Epithelial cell of esophagus (primary cell): ENCODE measurements around the gene DCD.

Experiments used
- DNase-seq: peaks from one replicate; pipeline ENCODE4 v3.0.0; 2010; ENCODE audit warnings: low read depth
- H3K4me3 ChIP-seq: 2 replicates; pipeline ENCODE4 v1.5.1; 2011; ENCODE audit warnings: mild to moderate bottlenecking, low read length, control low read depth
- CTCF ChIP-seq: IDR thresholded peaks from 2 replicates; pipeline ENCODE4 v1.5.1; 2011; ENCODE audit warnings: low read depth, mild to moderate bottlenecking, low read length, control low read depth, inconsistent platforms; ENCODE audit not compliant: insufficient read depth; ENCODE audit errors: missing control alignments

Gene DCD

GRCh38 chr12:54624315-54625279, 23.6 kb downstream of the DCD start:
- TF ChIP-seq CTCF = no peak
- DNase-seq = no peak
- no peak overlapping the region for H3K4me3 ChIP-seq

DNA sequence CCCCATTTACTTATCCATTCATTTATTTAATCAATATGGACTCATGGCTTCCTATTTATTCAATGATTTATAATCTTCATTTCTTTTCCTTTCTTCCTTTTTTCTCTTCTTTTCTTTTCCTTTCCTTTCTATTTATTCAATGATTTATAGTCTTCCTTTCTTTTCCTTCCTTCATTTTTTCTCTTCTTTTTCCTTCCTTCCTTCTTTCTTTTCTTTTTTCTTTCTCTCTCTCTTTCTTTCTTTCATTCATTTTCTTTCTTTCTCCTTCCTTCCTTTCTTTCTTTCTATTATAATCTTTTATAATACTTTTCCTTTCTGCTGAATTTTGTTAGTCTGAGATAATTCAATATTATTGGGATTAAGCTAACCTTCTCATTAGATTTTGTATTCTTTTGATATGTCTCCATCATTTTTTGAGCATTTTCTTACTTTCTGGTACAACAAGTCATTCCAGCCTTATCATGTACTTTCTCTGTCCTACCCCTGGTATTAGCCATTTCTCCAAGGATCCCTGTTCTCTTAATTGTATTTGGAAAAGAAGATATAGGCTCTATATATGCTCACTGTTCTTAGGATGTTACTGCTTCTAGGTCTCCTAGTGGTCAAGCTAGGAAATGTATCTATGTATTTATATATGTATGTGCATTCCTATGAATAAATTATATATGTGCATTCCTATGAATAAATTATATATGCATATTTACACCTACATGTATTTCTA, 25.5 kb downstream of the DCD start:
- peak; percentile 37 for TF ChIP-seq CTCF
- H3K4me3 ChIP-seq = no peak overlapping the region
- peak; percentile 35 for DNase-seq

DNA sequence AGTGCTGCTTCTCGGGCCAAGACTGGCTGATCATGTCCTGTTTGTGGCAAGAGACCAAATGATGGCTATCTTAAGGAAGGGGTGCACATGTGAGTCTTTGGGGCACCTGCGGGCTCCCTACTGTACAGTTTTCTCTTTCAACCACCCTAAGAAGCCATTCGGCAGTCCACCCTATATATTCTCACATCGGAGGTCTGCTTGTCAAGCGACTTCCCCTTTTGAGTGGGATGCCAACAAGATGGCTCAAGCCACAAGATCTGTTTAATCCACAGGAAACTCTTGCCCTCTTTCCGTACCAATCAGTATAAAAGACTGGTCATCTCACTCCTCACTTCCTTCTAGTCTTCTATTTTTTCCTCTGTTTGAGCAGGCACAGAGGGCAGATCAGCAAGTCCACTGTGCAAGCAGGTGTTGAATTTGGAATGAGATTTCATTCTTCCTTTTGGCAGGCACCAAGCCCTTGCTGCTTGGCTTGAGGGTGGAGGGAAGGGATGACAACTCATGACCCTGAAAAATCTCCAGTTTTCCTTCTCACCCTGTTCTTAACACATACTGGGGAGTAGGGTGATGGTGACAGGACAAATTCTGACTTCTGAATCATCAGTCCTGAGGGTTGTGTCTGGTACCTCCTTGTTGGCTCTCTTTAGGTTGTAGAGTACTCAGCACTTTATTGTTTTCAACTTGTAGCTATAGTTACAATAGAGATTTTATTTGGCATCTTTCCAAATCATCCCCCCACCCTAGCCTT, 31.1 kb downstream of the DCD start:
- no peak for DNase-seq
- no peak for TF ChIP-seq CTCF
- H3K4me3 ChIP-seq = no peak overlapping the region

- H3K4me3 ChIP-seq = no peak overlapping the region
- TF ChIP-seq CTCF = no peak
- no peak for DNase-seq
Measured at GRCh38 chr12:54612225-54612750, 35.9 kb downstream of the DCD start.

GRCh38 chr12:54611715-54612149, 36.4 kb downstream of the DCD start:
- no peak overlapping the region for H3K4me3 ChIP-seq
- DNase-seq = no peak
- no peak for TF ChIP-seq CTCF

DNA sequence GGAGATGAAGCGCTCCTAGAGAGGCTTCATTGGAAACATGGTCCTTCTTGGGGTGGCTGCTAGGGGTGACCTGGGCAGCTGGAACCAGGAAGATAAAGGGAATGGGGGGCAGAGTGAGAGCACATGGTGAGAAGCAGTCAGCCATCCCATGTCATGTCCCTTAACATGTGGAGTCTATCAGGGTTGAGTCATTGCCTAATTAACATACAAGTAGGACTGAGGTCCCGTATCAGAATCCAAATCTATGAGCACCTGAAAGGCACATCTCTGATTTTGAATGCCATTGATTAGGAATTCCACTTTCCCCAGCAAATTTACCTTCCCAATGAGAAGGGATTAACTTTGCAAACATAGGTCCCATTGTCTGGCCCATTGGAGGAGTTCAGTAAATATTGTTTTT, 39.4 kb downstream of the DCD start:
- DNase-seq = no peak
- H3K4me3 ChIP-seq = no peak overlapping the region
- TF ChIP-seq CTCF = no peak
